Activated CD4-positive, alpha-beta T cell treated with anti-CD3 and anti-CD28 coated beads, Interleukin-2, amount 10 ng/mL, durations not matched to agents 7 days and 5 days (primary cell): ENCODE measurements around the gene RERE. TPM values are rescaled to one million over a fixed set of nuclear protein-coding genes. Genes with fewer than 3 reads are reported as not detected.
"Not testable (repeated sequence)": the region's sequence is repeated elsewhere in the genome, so short reads cannot be mapped to it uniquely, and the experiment has no call there.

Source experiments
- CTCF ChIA-PET: fragments of 350-600 bp; sonication (Branson Sonifier 250); formaldehyde crosslinking; loops from one replicate; lab custom pipeline; 2021; ENCODE audit warnings: antibody characterized with exemption; lab: Charles Lee
- POLR2A ChIA-PET: fragments of 350-600 bp; sonication (Branson Sonifier 250); formaldehyde crosslinking; loops from one replicate; lab custom pipeline; 2021; ENCODE audit warnings: antibody characterized with exemption; lab: Charles Lee
- DNase-seq: peaks from one replicate; pipeline ENCODE4 v3.0.0-alpha.2; 2020
- H3K27ac Mint-ChIP-seq: one replicate; pipeline ENCODE4 v1.8.0; 2021; ENCODE audit warnings: mild to moderate bottlenecking, moderate library complexity, mixed read lengths
- H3K27me3 Mint-ChIP-seq: one replicate; pipeline ENCODE4 v1.8.0; 2021; ENCODE audit warnings: mixed read lengths
- H3K36me3 Mint-ChIP-seq: one replicate; pipeline ENCODE4 v1.8.0; 2021; ENCODE audit warnings: low read depth, mixed read lengths
- H3K4me1 Mint-ChIP-seq: one replicate; pipeline ENCODE4 v1.8.0; 2021; ENCODE audit warnings: mixed read lengths
- H3K4me3 Mint-ChIP-seq: one replicate; pipeline ENCODE4 v1.8.0; 2021; ENCODE audit warnings: mild to moderate bottlenecking, moderate library complexity, mixed read lengths
- H3K9me3 Mint-ChIP-seq: one replicate; pipeline ENCODE4 v1.8.0; 2021; ENCODE audit warnings: mixed read lengths
- total RNA-seq, 2 experiments: library from RNA; stranded (reverse); gene quantifications; one replicate each; pipeline ENCODE4 v1.2.3, GENCODE V29; 2021

Gene RERE
- total RNA-seq, 2 experiments from 2014 or later, result 68.5 to 68.7 TPM

DNA sequence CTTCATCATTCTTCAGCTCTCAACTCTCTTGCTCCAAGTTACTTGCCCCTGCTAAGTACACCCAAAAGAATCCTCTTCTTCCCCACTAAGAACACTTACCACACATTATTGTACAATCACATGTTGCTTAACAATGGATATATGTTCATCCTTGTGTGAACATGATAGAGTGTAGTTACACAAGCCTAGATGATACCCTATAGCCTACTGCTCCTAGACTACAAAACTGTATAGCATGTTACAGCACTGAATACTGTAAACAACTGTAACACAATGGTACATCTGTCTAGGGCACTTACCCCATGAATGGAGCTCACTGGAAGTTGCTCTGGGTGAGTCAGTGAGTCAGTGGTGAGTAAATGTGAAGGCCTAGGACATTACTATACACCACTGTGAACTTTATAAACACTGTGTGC lies 77.4 kb downstream of the RERE start:
- no peak overlapping the region for H3K4me3 Mint-ChIP-seq
- H3K27ac Mint-ChIP-seq, result no peak overlapping the region
- ChIA-PET CTCF (interaction anchor here (0.6 to 2.1 kb wide), 5 partner anchors 10 to 185 kb away, joined by 3 to 5 read pairs (median 3); no protein-coding TSS in a partner anchor), POLR2A (no interaction called here)
- H3K4me1 Mint-ChIP-seq, result no peaks in the 10 kb centered on the region
- H3K36me3 Mint-ChIP-seq, result peaks cover 21% of the 10 kb centered on the region
- H3K27me3 Mint-ChIP-seq, result no peaks in the 10 kb centered on the region
- H3K9me3 Mint-ChIP-seq, result peaks cover 23% of the 10 kb centered on the region
- DNase-seq, result no peak

DNA sequence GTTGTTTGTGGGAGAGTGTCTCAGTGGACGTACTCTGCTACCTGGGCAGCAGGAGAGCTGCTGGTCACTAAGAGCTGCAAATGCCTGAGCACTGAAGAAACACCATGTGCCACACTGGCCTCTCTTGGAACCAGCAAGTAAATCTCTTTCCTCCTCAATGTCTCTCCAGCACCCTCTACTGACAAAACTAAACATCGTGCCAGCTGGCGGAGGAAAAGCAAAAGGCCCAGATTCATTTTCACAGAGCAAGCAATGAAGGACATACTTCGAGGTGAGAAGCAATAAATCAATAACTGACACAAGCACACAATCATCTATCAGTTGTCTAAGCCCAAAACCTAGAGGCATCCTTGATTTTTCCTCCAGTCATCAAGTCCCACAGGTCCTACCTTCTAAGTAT lies 78.1 kb downstream of the RERE start:
- no peaks in the 10 kb centered on the region for H3K27me3 Mint-ChIP-seq

DNA sequence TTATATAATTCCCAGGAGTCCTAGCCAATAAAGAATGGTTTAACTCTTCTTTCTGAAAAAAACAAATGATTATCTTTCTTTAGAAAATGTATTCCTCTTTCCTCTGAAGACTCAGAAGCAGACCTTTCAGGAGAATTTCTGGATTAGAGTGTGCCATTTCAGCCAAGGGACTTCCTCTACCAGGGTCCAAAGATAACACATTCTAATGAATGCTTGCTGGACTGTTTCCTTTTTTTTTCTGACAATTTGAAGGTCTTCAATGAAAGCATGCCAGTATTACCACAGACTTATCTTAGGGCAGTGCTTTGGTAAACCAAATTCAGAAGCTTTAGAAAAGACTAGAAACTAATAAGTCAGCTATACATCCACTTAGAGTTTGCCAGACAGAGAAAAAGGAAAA lies 80.5 kb downstream of the RERE start:
- no peaks in the 10 kb centered on the region for H3K4me1 Mint-ChIP-seq
- H3K9me3 Mint-ChIP-seq, result peaks cover 26% of the 10 kb centered on the region
- H3K27ac Mint-ChIP-seq, result no peak overlapping the region
- CTCF ChIA-PET, result interaction anchor here (1.2 kb wide), 1 partner anchor 10 kb away, joined by 3 read pairs; no protein-coding TSS in a partner anchor
- no peaks in the 10 kb centered on the region for H3K27me3 Mint-ChIP-seq
- H3K4me3 Mint-ChIP-seq, result no peak overlapping the region
- POLR2A ChIA-PET, result interaction anchor here (0.6 to 0.7 kb wide), 2 partner anchors 15 to 112 kb away, joined by 3 to 4 read pairs; no protein-coding TSS in a partner anchor
- DNase-seq, result no peak
- peaks cover 26% of the 10 kb centered on the region for H3K36me3 Mint-ChIP-seq

More for the DNA sequence above, 78.1 kb downstream of the RERE start:
- H3K4me3 Mint-ChIP-seq, result no peak overlapping the region
- H3K9me3 Mint-ChIP-seq, result peaks cover 23% of the 10 kb centered on the region
- ChIA-PET CTCF (interaction anchor here (0.5 to 2.1 kb wide), 4 partner anchors 118 to 184 kb away, joined by 3 to 5 read pairs (median 4); no protein-coding TSS in a partner anchor), POLR2A (no interaction called here)
- no peaks in the 10 kb centered on the region for H3K4me1 Mint-ChIP-seq
- H3K27ac Mint-ChIP-seq, result no peak overlapping the region
- no peak for DNase-seq
- peaks cover 21% of the 10 kb centered on the region for H3K36me3 Mint-ChIP-seq

DNA sequence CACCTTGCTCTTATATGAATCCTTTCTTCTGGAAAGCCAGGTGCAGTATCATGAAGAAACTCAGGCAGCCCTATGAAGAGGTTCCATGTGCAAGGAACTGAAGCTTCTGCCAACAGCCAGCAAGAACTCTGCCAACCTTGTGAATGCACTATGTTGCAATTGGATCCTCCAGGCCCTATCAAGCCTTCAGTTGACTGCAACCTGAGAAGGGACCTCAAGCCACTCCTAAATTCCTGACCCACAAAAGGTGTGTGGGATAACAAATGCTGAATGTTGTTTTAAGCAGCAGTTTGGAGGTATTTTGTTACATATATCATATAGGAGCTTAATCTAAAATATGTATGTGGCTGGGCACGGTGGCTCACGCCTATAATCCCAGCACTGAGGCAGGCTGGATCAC lies 84.0 kb downstream of the RERE start:
- no peak for DNase-seq
- ChIA-PET POLR2A (no interaction called here), CTCF (no interaction called here)
- Mint-ChIP-seq H3K4me1 (peaks cover 6% of the 10 kb centered on the region), H3K4me3 (no peak overlapping the region), H3K27ac (no peak overlapping the region), H3K27me3 (no peaks in the 10 kb centered on the region), H3K9me3 (peaks cover 22% of the 10 kb centered on the region), H3K36me3 (peaks cover 13% of the 10 kb centered on the region)

DNA sequence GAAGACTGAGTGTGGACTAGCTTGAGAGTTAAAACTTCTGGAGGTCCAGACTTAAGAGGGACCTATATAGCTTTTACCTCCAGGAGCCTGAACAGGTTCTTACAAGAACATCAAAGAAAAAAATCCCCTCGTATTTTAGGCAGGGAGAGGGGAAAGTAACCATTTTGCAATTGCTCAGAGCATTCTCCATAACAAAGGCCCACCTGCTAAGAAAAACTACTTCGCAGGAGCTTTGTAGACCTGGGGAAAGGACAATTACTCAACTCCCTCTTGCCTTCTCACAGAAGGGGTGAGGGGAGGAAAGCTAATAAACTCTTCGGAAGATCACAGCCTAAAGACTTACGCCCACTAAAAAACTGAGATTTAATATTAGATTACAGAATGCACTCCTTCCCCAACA lies 86.3 kb downstream of the RERE start:
- Mint-ChIP-seq H3K27me3 (no peaks in the 10 kb centered on the region), H3K9me3 (peaks cover 10% of the 10 kb centered on the region), H3K27ac (no peak overlapping the region), H3K4me1 (peaks cover 12% of the 10 kb centered on the region), H3K36me3 (peaks cover 8% of the 10 kb centered on the region), H3K4me3 (no peak overlapping the region)
- DNase-seq, result no peak
- CTCF ChIA-PET, result interaction anchor here (0.8 to 1.6 kb wide), 5 partner anchors 10 to 176 kb away, joined by 3 to 4 read pairs (median 4); no protein-coding TSS in a partner anchor
- POLR2A ChIA-PET, result no interaction called here

DNA sequence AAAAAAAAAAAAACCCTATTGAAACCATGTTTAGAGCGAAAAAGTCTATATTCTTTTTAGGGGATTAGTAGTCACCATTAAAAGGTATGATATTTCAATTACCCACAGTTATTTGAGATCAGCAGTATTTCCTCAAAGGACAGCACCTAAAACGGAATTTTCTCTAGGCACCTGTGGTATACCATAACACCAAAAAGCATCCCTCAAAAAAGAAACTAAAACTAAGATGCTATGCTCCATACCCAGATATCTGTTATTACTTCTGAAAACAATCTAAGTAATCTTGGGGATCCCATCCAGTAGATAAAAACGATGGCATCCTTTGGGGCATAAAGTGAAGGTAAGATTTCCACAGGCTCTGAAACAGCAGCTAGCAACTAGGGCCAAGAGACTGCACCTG lies 89.0 kb downstream of the RERE start:
- H3K36me3 Mint-ChIP-seq, result peaks cover 8% of the 10 kb centered on the region
- no peaks in the 10 kb centered on the region for H3K27me3 Mint-ChIP-seq
- H3K4me3 Mint-ChIP-seq, result no peak overlapping the region
- CTCF ChIA-PET, result interaction anchor here (0.6 to 2.3 kb wide), 5 partner anchors 21 to 360 kb away, joined by 3 to 8 read pairs (median 3); no protein-coding TSS in a partner anchor
- DNase-seq, result no peak
- H3K27ac Mint-ChIP-seq, result no peak overlapping the region
- peaks cover 10% of the 10 kb centered on the region for H3K9me3 Mint-ChIP-seq
- peaks cover 16% of the 10 kb centered on the region for H3K4me1 Mint-ChIP-seq
- POLR2A ChIA-PET, result interaction anchor here (0.7 kb wide), 1 partner anchor 16 kb away, joined by 4 read pairs; no protein-coding TSS in a partner anchor

DNA sequence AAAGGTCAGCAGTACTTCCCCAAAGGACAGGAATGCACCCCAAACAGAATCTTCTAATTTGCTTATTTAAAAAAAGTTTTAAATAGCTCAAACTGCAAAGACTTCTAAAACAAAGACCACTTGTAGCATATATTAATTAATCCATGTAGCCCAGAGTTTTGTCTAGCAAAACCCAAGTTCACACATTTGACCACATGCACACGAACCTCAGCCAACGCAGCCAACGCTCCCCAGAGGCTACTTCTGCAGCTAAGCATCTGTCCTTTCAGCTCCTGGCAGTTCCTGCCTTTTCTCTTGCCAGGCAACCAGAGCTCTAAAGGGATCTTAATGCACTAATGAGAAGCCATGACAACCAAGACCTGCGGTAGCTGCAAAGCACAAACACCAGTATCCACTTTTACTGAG lies 89.6 kb downstream of the RERE start:
- Mint-ChIP-seq H3K27me3 (no peaks in the 10 kb centered on the region), H3K36me3 (peaks cover 8% of the 10 kb centered on the region), H3K27ac (no peak overlapping the region), H3K9me3 (peaks cover 10% of the 10 kb centered on the region), H3K4me1 (peaks cover 22% of the 10 kb centered on the region), H3K4me3 (no peak overlapping the region)
- DNase-seq, result no peak
- CTCF ChIA-PET, result interaction anchor here (0.7 to 2.3 kb wide), 4 partner anchors 21 to 360 kb away, joined by 3 to 8 read pairs (median 3); no protein-coding TSS in a partner anchor
- POLR2A ChIA-PET, result interaction anchor here (0.7 kb wide), 1 partner anchor 17 kb away, joined by 4 read pairs; no protein-coding TSS in a partner anchor

DNA sequence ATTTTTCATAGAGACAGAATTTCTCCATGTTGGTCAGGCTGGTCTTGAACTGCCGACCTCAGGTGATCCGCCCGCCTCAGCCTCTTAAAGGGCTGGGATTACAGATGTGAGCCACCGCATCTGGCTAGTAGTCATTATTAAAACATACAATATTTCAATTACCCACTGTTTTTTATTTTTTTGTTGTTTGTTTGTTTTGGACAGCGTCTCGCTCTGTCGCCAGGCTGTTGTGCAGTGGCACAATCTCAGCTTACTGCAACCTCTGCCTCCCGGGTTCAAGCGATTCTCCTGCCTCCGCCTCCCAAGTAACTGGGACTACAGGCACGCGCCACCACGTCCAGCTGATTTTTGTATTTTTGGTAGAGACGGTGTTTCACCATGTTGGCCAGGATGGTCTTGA lies 90.1 kb downstream of the RERE start:
- POLR2A ChIA-PET, DNase-seq, H3K4me3 Mint-ChIP-seq, H3K36me3 Mint-ChIP-seq, H3K27ac Mint-ChIP-seq, H3K27me3 Mint-ChIP-seq: not testable (repeated sequence)
- CTCF ChIA-PET, result interaction anchor here (0.6 to 2.3 kb wide), 8 partner anchors 10 to 306 kb away, joined by 3 to 8 read pairs (median 3); no protein-coding TSS in a partner anchor
- Mint-ChIP-seq H3K4me1 (peaks cover 25% of the 10 kb centered on the region), H3K9me3 (peaks cover 10% of the 10 kb centered on the region)

DNA sequence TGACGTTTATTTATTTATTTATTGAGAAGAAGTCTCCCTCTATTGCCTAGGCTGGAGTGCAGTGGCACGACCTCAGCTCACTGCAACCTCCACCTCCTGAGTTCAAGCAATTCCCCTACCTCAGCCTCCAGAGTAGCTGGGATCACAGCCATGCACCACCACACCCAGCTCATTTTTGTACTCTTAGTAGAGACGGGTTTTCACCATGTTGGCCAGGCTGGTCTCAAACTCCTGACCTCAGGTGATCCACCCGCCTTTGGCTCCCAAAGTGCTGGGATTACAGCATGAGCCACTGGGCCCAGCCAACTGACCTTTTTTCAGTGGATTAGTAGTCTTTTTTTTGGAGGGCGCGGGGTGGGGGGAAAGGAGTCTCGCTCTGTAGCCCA lies 90.6 kb downstream of the RERE start:
- POLR2A ChIA-PET, H3K27me3 Mint-ChIP-seq: not testable (repeated sequence)

DNA sequence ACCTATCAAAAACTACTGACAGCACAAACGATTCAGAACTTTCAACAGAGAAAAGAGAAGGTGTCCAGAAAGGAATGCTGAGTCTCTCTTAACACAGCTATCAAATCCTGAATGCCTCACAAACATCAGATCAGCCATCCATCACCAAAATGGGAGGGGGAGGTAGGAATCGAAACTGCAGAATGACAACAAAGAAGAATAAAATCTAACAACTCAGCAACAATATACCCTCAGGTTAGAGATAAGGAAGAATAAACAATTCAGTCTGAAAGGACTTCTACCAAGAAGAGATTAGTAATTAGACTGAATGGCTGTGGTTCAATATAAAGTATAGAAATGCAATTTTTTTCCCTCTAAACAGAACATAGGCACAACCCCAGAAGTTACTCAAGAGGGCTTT lies 94.4 kb downstream of the RERE start:
- no peaks in the 10 kb centered on the region for H3K27me3 Mint-ChIP-seq
- peaks cover 31% of the 10 kb centered on the region for H3K4me1 Mint-ChIP-seq
- DNase-seq, result no peak
- ChIA-PET POLR2A (interaction anchor here (0.6 kb wide), 1 partner anchor 134 kb away, joined by 3 read pairs; no protein-coding TSS in a partner anchor), CTCF (no interaction called here)
- H3K9me3 Mint-ChIP-seq, result no peaks in the 10 kb centered on the region
- no peak overlapping the region for H3K27ac Mint-ChIP-seq
- peak overlapping the region; percentile 14 for H3K4me3 Mint-ChIP-seq
- H3K36me3 Mint-ChIP-seq, result no peaks in the 10 kb centered on the region

More for the DNA sequence above, 90.6 kb downstream of the RERE start:
- H3K4me3 Mint-ChIP-seq, DNase-seq, H3K9me3 Mint-ChIP-seq, H3K36me3 Mint-ChIP-seq, H3K27ac Mint-ChIP-seq: not testable (repeated sequence)
- CTCF ChIA-PET, result interaction anchor here (0.6 to 2.3 kb wide), 12 partner anchors 10 to 305 kb away, joined by 3 to 8 read pairs (median 3); no protein-coding TSS in a partner anchor
- H3K4me1 Mint-ChIP-seq, result peaks cover 30% of the 10 kb centered on the region

DNA sequence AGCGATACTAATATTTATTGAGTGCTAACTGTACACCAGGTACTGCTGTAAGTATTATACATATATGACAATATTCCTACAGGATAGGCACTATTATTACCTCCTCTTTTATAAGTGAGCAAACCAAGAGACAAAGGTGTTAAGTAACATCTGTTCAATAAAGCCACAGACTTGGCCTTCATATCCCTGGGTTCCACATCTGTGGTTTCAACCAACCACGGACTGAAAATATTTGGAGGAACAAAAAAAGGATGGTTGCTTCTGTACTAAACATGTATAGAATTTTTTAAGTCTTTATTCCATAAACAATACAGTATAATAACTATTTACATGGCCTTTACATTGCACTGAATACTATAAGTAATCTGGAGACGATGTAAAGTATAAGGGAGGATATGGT lies 95.1 kb downstream of the RERE start:
- H3K4me3 Mint-ChIP-seq, result no peak overlapping the region
- ChIA-PET CTCF (no interaction called here), POLR2A (no interaction called here)
- peaks cover 31% of the 10 kb centered on the region for H3K4me1 Mint-ChIP-seq
- H3K36me3 Mint-ChIP-seq, result no peaks in the 10 kb centered on the region
- no peaks in the 10 kb centered on the region for H3K9me3 Mint-ChIP-seq
- H3K27me3 Mint-ChIP-seq, result no peaks in the 10 kb centered on the region
- no peak overlapping the region for H3K27ac Mint-ChIP-seq
- DNase-seq, result no peak

DNA sequence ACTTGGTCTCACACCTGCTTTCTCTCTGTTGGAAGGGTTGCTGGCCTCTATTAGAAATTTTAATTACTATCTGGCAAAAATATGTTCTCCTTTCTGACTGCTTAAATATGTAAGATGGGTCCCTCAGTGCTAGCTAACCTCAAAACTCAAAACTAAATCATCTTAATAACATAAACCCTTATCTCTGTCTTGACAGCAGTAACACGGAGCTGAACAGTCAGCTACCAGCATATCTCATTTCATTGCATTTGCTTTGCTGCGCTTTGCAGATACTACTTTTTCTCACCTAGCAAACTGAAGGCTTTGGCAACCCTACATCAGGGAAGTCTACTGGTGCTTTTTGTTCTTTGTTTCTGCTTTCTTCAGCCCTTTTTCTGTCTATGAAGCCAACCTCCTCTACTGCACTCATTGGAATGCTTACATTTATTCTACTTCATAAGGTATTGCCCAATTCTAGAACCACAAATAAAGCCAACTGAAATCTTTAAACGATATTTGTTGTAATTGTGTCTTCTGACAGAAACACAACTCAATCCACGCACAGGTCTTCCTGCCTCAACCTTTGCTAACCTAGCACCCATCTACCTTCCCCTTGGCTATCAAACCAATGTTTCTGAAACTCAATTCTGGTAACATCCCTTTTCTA lies 95.6 kb downstream of the RERE start:
- ChIA-PET CTCF (no interaction called here), POLR2A (no interaction called here)
- H3K4me1 Mint-ChIP-seq, result peaks cover 31% of the 10 kb centered on the region
- no peak overlapping the region for H3K27ac Mint-ChIP-seq
- H3K27me3 Mint-ChIP-seq, result no peaks in the 10 kb centered on the region
- H3K36me3 Mint-ChIP-seq, result no peaks in the 10 kb centered on the region
- no peak for DNase-seq
- H3K9me3 Mint-ChIP-seq, result no peaks in the 10 kb centered on the region
- H3K4me3 Mint-ChIP-seq, result no peak overlapping the region

DNA sequence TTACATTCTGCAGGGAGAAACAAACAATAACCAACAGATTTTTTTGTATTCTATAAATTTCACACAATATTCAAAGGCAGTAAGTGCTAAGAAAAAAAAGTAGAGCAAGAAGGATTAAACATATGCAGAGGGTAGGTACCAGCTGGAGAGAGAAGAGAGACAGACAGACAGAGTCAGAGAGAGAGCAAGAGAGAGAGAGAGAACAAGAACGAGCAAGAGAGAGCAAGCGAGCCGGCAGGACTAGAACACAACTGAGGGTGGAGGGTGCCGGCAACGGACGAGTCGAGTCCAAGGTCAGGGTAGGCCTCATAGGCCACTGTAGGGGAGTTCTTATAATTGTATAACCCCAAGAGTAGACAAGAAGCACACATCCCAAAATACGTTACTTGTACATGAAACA lies 97.1 kb downstream of the RERE start:
- H3K4me3 Mint-ChIP-seq, result no peak overlapping the region
- POLR2A ChIA-PET, result no interaction called here
- peaks cover 28% of the 10 kb centered on the region for H3K4me1 Mint-ChIP-seq
- H3K36me3 Mint-ChIP-seq, result no peaks in the 10 kb centered on the region
- no peak for DNase-seq
- CTCF ChIA-PET, result no interaction called here
- no peaks in the 10 kb centered on the region for H3K9me3 Mint-ChIP-seq
- H3K27ac Mint-ChIP-seq, result no peak overlapping the region
- no peaks in the 10 kb centered on the region for H3K27me3 Mint-ChIP-seq
